SK-N-MC (cell line): ENCODE data around the gene SCD5.

ENCODE experiments used
- EZH2 ChIP-seq: fragments of 200-600 bp; sonication (generic); IDR thresholded peaks from one replicate; pipeline ENCODE4 v1.6.1; 2017; ENCODE audit warnings: antibody characterized with exemption
- FOXP2 ChIP-seq: optimal IDR thresholded peaks from 2 replicates; pipeline ENCODE3; 2011; ENCODE audit warnings: mild to moderate bottlenecking, moderate library complexity; ENCODE audit not compliant: insufficient read depth; ENCODE audit errors: extremely low read length, control extremely low read depth
- POLR2AphosphoS5 ChIP-seq: IDR thresholded peaks from 2 replicates; pipeline ENCODE4 v1.6.1; 2012; ENCODE audit warnings: mild to moderate bottlenecking, low read depth, low read length, borderline replicate concordance

- TF ChIP-seq POLR2AphosphoS5 (no peak), EZH2 (no peak), FOXP2 (no peak)
Measured at GRCh38 chr4:82779032-82779431, 19.6 kb downstream of the SCD5 start.
